Keratinocyte (primary cell): ENCODE data around the gene CNTRL. TPM values are rescaled to one million over a fixed set of nuclear protein-coding genes. Genes with fewer than 3 reads are reported as not detected.
"Not testable (repeated sequence)": the region's sequence is repeated elsewhere in the genome, so short reads cannot be mapped to it uniquely, and the experiment has no call there.

Experiments
- DNase-seq: peaks from one replicate; pipeline ENCODE4 v3.0.0-alpha.2; 2011; ENCODE audit warnings: low read depth, missing footprints, low spot score
- FAIRE-seq: peaks from 2 replicates; lab custom pipeline; 2011; peaks lifted over from hg19 to GRCh38; lab: Jason Lieb, UNC
- H2AFZ ChIP-seq: 2 replicates; pipeline ENCODE4 v1.6.0; 2012; ENCODE audit warnings: low read length, control low read depth, inconsistent platforms; ENCODE audit not compliant: control insufficient read depth
- H3K27ac ChIP-seq: 2 replicates; pipeline ENCODE4 v1.5.1; 2011; ENCODE audit warnings: low read length; ENCODE audit not compliant: control insufficient read depth, insufficient read depth
- H3K27me3 ChIP-seq: 3 replicates; pipeline ENCODE4 v1.6.0; 2011; ENCODE audit warnings: low read length; ENCODE audit not compliant: control insufficient read depth, insufficient read depth; ENCODE audit errors: extremely low read depth
- H3K36me3 ChIP-seq, 2 experiments: 2 replicates in 1 of 2; 3 replicates in 1 of 2; pipeline ENCODE4 v1.5.1; 2011; ENCODE audit warnings: low read length in 2 of 2, mild to moderate bottlenecking in 1 of 2; ENCODE audit not compliant: control insufficient read depth in 2 of 2, insufficient read depth in 2 of 2; ENCODE audit errors: extremely low read depth in 1 of 2
- H3K4me1 ChIP-seq: 3 replicates; pipeline ENCODE4 v1.5.1; 2011; ENCODE audit warnings: low read length; ENCODE audit not compliant: control insufficient read depth, insufficient read depth; ENCODE audit errors: extremely low read depth
- H3K4me2 ChIP-seq: 3 replicates; pipeline ENCODE4 v1.6.0; 2011; ENCODE audit warnings: low read depth, low read length; ENCODE audit not compliant: control insufficient read depth, insufficient read depth; ENCODE audit errors: extremely low read depth
- H3K4me3 ChIP-seq, 3 experiments: fragments of 200-600 bp in 1 of 3; sonication (generic) in 1 of 3; 2 replicates in 2 of 3; 3 replicates in 1 of 3; pipeline ENCODE4 v1.5.1; 2011 to 2016; ENCODE audit warnings: low read length in 3 of 3, mild to moderate bottlenecking in 3 of 3, control low read depth in 2 of 3, inconsistent platforms in 1 of 3, low read depth in 1 of 3, mixed read lengths in 1 of 3, mixed run types in 1 of 3, moderate library complexity in 1 of 3; ENCODE audit not compliant: control insufficient read depth in 2 of 3, insufficient read depth in 2 of 3; ENCODE audit errors: extremely low read depth in 1 of 3
- H3K79me2 ChIP-seq: 2 replicates; pipeline ENCODE4 v1.6.0; 2012; ENCODE audit warnings: low read length; ENCODE audit not compliant: control insufficient read depth, insufficient read depth
- H3K9ac ChIP-seq: 3 replicates; pipeline ENCODE4 v1.6.0; 2011; ENCODE audit warnings: low read length; ENCODE audit not compliant: control insufficient read depth, insufficient read depth; ENCODE audit errors: extremely low read depth
- H3K9me1 ChIP-seq: 3 replicates; pipeline ENCODE4 v1.6.0; 2011; ENCODE audit warnings: low read length; ENCODE audit not compliant: control insufficient read depth, insufficient read depth; ENCODE audit errors: extremely low read depth
- H3K9me3 ChIP-seq: 2 replicates; pipeline ENCODE4 v1.5.1; 2012; ENCODE audit warnings: low read depth, low read length; ENCODE audit not compliant: control insufficient read depth
- H4K20me1 ChIP-seq: 3 replicates; pipeline ENCODE4 v1.6.0; 2011; ENCODE audit warnings: low read length; ENCODE audit not compliant: control insufficient read depth, insufficient read depth; ENCODE audit errors: extremely low read depth
- CTCF ChIP-seq, 3 experiments: IDR thresholded peaks in 1 of 3; conservative IDR thresholded peaks in 1 of 3; optimal IDR thresholded peaks in 1 of 3; 2 replicates in 2 of 3; 3 replicates in 1 of 3; pipeline versions ENCODE3 to v1.5.1; 2011; ENCODE audit warnings: low read length in 3 of 3, mild to moderate bottlenecking in 3 of 3, moderate library complexity in 2 of 3, control low read depth in 1 of 3, inconsistent platforms in 1 of 3; ENCODE audit not compliant: insufficient read depth in 2 of 3; ENCODE audit errors: extremely low read depth in 1 of 3
- EZH2 ChIP-seq: IDR thresholded peaks from one replicate; pipeline ENCODE4 v1.6.1; 2012; ENCODE audit warnings: inconsistent platforms, mild to moderate bottlenecking, low read length, moderate library complexity
- dilution Hi-C: fragments of 300-500 bp; cut with MboI; formaldehyde crosslinking; loops from one replicate; pipeline ENCODE4 v1.7.0; 2020; ENCODE audit warnings: low sequenced_read_pairs; ENCODE audit not compliant: extremely low pct_ligation_motif_present
- polyA plus RNA-seq, 5 experiments: library from polyadenylated mRNA; depleted of rRNA in 3 of 5; stranded (reverse) in 3 of 5; stranded (forward) in 1 of 5; unstranded in 1 of 5; fragments of >200 nt; gene quantifications; 1 replicate in 1 of 5; 2 replicates in 3 of 5; 3 replicates in 1 of 5; pipeline versions ENCODE4 v1.2.1 to v1.2.3, GENCODE V29; 2011 to 2012; ENCODE audit warnings: missing spikeins in 2 of 5, low read depth in 1 of 5, low replicate concordance in 1 of 5

CNTRL gene
- polyA plus RNA-seq, 1 donor (not counting 4 experiments of a cell fraction or from before 2014, with no cell fraction given): 5.3 TPM

GRCh38 chr9:121029469-121029868 lies 45.3 kb upstream of the CNTRL start:
- Histone ChIP-seq H3K27ac (no peak overlapping the region), H3K27me3 (no peaks in the 10 kb centered on the region), H3K9me3 (no peaks in the 10 kb centered on the region), H3K4me1 (no peaks in the 10 kb centered on the region), H4K20me1 (no peaks in the 10 kb centered on the region), H3K4me3 (no peak overlapping the region), H2AFZ (no peak overlapping the region), H3K79me2 (no peaks in the 10 kb centered on the region), H3K36me3 (no peaks in the 10 kb centered on the region), H3K4me2 (no peak overlapping the region), H3K9ac (no peak overlapping the region), H3K9me1 (no peaks in the 10 kb centered on the region)
- DNase-seq: no peak
- TF ChIP-seq EZH2 (no peak), CTCF (optimal IDR thresholded peaks at IDR 0.05 in 1 of 3, IDR thresholded peaks at IDR 0.05 in 1 of 3, conservative IDR thresholded peaks at IDR 0.05 in 1 of 3; ENCODE audit: extremely low read depth in 1 of 3, insufficient read depth in 2 of 3, low read length in 3 of 3) (no peak)
- FAIRE-seq: no peak
- dilution Hi-C loops: no loop called here

GRCh38 chr9:121034529-121034928 lies 40.2 kb upstream of the CNTRL start:
- no peak for TF ChIP-seq EZH2
- TF ChIP-seq CTCF (optimal IDR thresholded peaks at IDR 0.05 in 1 of 3, IDR thresholded peaks at IDR 0.05 in 1 of 3, conservative IDR thresholded peaks at IDR 0.05 in 1 of 3; ENCODE audit: extremely low read depth in 1 of 3, insufficient read depth in 2 of 3, low read length in 3 of 3): no peak
- Histone ChIP-seq H2AFZ (no peak overlapping the region), H3K9me1 (no peaks in the 10 kb centered on the region), H3K27me3 (no peaks in the 10 kb centered on the region), H3K27ac (no peak overlapping the region), H3K79me2 (no peaks in the 10 kb centered on the region), H3K9me3 (no peaks in the 10 kb centered on the region), H3K36me3 (no peaks in the 10 kb centered on the region), H3K4me2 (no peak overlapping the region), H4K20me1 (no peaks in the 10 kb centered on the region), H3K4me1 (no peaks in the 10 kb centered on the region), H3K9ac (no peak overlapping the region), H3K4me3 (no peak overlapping the region)
- FAIRE-seq (no peak), DNase-seq (no peak)
- dilution Hi-C loops: no loop called here

- DNase-seq, H3K79me2 ChIP-seq, H4K20me1 ChIP-seq, H3K9me1 ChIP-seq, H3K9me3 ChIP-seq, H3K4me1 ChIP-seq, H3K4me2 ChIP-seq, H3K36me3 ChIP-seq, H2AFZ ChIP-seq, H3K27me3 ChIP-seq, H3K4me3 ChIP-seq, FAIRE-seq, dilution Hi-C loops, H3K9ac ChIP-seq, H3K27ac ChIP-seq: not testable (repeated sequence)
Measured at GRCh38 chr9:121035717-121036116, 39.0 kb upstream of the CNTRL start.
